Left lung (tissue), 10 donors: Measurements from ENCODE around the gene POLR3G. TPM values are rescaled to one million over a fixed set of nuclear protein-coding genes. Genes with fewer than 3 reads are reported as not detected.

Source experiments
- ATAC-seq: fragments of 200-7000 bp; cut with Tn5 transposase; one replicate; pipeline ENCODE4 v1.9.1; 2020; ENCODE audit warnings: moderate library complexity
- DNase-seq, 4 donors: peaks; one replicate each; pipeline ENCODE4 v3.0.0-alpha.2; 2013 to 2020
- H3K27ac ChIP-seq, 2 donors: fragments of 200-600 bp; sonication (generic) in 1 of 2; one replicate each; pipeline versions ENCODE4 v1.5.0 to v1.8.0; 2020 to 2021
- H3K27me3 ChIP-seq, 2 donors: fragments of 200-600 bp; sonication (generic) in 1 of 2; one replicate each; pipeline versions ENCODE4 v1.5.0 to v1.8.0; 2020 to 2021
- H3K36me3 ChIP-seq, 2 donors: fragments of 200-600 bp; sonication (generic) in 1 of 2; one replicate each; pipeline versions ENCODE4 v1.5.0 to v1.8.0; 2020 to 2021
- H3K4me1 ChIP-seq, 2 donors: fragments of 200-600 bp; one replicate each; pipeline ENCODE4 v1.8.0; 2021
- H3K4me3 ChIP-seq, 2 donors: fragments of 200-600 bp; sonication (generic) in 1 of 2; one replicate each; pipeline versions ENCODE4 v1.5.0 to v1.8.0; 2020 to 2021; ENCODE audit warnings: mild to moderate bottlenecking in 1 of 2
- H3K9me3 ChIP-seq, 2 donors: fragments of 200-600 bp; sonication (generic) in 1 of 2; one replicate each; pipeline versions ENCODE4 v1.5.0 to v1.8.0; 2020 to 2021
- CTCF ChIP-seq, 2 donors: fragments of 200-600 bp; sonication (generic) in 1 of 2; IDR thresholded peaks; one replicate each; pipeline versions ENCODE4 v1.5.0 to v1.8.0; 2021; ENCODE audit warnings: antibody characterized with exemption in 2 of 2
- intact Hi-C, 2 donors: fragments of 100-400 bp; cut with DNase I; formaldehyde crosslinking; loops; one replicate each; pipeline versions ENCODE4 v1.11.2 to v1.14.2; 2022
- polyA plus RNA-seq, 6 donors: library from polyadenylated mRNA; unstranded; fragments of 120-200 nt; gene quantifications; one replicate each; pipeline ENCODE4 v1.2.1, GENCODE V29; 2013; ENCODE audit not compliant: insufficient read length in 6 of 6
- total RNA-seq, 2 donors: library from RNA; stranded (reverse); fragmentation: NEBNext Ultra II Directional; extraction: Animal tissue kit (Norgen Biotek cat#: 25700); gene quantifications; one replicate each; pipeline ENCODE4 v1.2.1, GENCODE V29; 2021
- donor health status: DM: no; HTN: yes; CAD: no.
- donor health status: DM: no; HTN: no; CAD: no.

The POLR3G gene
- total and polyA plus RNA-seq, 8 donors = 2.0 to 4.5 (median 3.5) TPM

DNA sequence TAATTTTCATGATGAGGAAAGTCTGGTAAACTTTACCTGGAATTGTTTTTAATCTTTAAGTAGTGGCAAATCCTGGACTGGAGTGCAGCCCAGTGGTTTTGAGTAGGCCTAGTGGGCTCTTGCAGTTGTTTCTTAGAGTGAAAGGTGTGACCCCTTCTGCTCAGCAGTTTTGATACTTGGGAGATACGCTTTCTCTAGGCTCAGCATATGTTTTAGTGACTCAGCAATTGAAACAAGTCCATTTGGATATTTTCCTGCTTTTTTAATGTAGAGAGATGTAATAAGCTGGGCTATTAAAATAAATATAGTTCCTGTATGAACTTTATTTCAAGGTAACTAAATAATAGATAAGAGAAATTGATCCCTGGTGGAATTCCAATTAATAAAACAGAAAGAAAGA lies 6.0 kb downstream of the POLR3G start:
- intact Hi-C loops = no loop called here

GRCh38 chr5:90483206-90483605 lies 8.5 kb downstream of the POLR3G start:
- H3K9me3 ChIP-seq = no peaks in the 10 kb centered on the region
- H3K36me3 ChIP-seq = no peaks in the 10 kb centered on the region
- no peak overlapping the region for H3K27ac ChIP-seq
- TF ChIP-seq CTCF (IDR thresholded peaks at IDR 0.05) = no peak
- H3K27me3 ChIP-seq = no peaks in the 10 kb centered on the region
- ATAC-seq (no peak), DNase-seq (no peak)
- no peaks in the 10 kb centered on the region for H3K4me1 ChIP-seq
- intact Hi-C loops = no loop called here
- H3K4me3 ChIP-seq = no peak overlapping the region

More for the DNA sequence above, 6.0 kb downstream of the POLR3G start:
- no peak for ATAC-seq
- H3K36me3 ChIP-seq = no peaks in the 10 kb centered on the region
- DNase-seq = no peak
- H3K27ac ChIP-seq = no peak overlapping the region
- H3K4me3 ChIP-seq = no peak overlapping the region
- no peaks in the 10 kb centered on the region for H3K9me3 ChIP-seq
- TF ChIP-seq CTCF (IDR thresholded peaks at IDR 0.05) = no peak
- no peaks in the 10 kb centered on the region for H3K4me1 ChIP-seq
- H3K27me3 ChIP-seq = no peaks in the 10 kb centered on the region

DNA sequence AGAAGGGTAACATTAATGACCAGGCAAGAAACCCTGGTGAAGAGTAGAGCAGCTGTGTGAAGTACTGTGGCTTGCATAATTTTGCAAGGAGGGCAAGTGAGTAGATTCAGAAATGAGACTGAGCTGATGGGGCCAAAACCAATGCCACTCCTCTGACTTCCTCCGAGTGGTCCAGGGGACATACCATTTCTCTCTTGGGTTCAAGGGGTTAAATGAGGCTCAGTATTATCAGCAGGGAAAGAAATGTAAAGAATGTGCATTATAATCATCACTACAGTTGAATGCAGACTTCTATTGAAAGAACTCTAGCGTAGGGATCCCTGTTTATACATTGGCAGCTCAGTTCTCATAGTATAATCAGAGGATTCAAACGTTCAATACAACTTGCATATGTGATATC lies 9.9 kb downstream of the POLR3G start:
- intact Hi-C loops = no loop called here
- Histone ChIP-seq H3K9me3 (no peaks in the 10 kb centered on the region), H3K27ac (no peak overlapping the region), H3K4me3 (no peak overlapping the region), H3K4me1 (no peaks in the 10 kb centered on the region), H3K36me3 (no peaks in the 10 kb centered on the region), H3K27me3 (no peaks in the 10 kb centered on the region)
- ATAC-seq (no peak), DNase-seq (no peak)
- no peak for TF ChIP-seq CTCF (IDR thresholded peaks at IDR 0.05)

GRCh38 chr5:90488791-90489190 lies 14.1 kb downstream of the POLR3G start:
- no peak for TF ChIP-seq CTCF (IDR thresholded peaks at IDR 0.05)
- no peaks in the 10 kb centered on the region for H3K9me3 ChIP-seq
- no peaks in the 10 kb centered on the region for H3K4me1 ChIP-seq
- intact Hi-C loops = no loop called here
- no peak overlapping the region for H3K4me3 ChIP-seq
- H3K27ac ChIP-seq = no peak overlapping the region
- ATAC-seq (no peak), DNase-seq (no peak)
- no peaks in the 10 kb centered on the region for H3K27me3 ChIP-seq
- no peaks in the 10 kb centered on the region for H3K36me3 ChIP-seq

- Histone ChIP-seq H3K36me3 (no peaks in the 10 kb centered on the region), H3K4me1 (no peaks in the 10 kb centered on the region), H3K4me3 (no peak overlapping the region), H3K27me3 (no peaks in the 10 kb centered on the region), H3K9me3 (no peaks in the 10 kb centered on the region), H3K27ac (no peak overlapping the region)
- intact Hi-C loops = no loop called here
- DNase-seq (no peak), ATAC-seq (no peak)
- TF ChIP-seq CTCF (IDR thresholded peaks at IDR 0.05) = no peak
Measured at GRCh38 chr5:90494043-90494442, 19.4 kb downstream of the POLR3G start.
